Brain microvascular endothelial cell (primary cell): Measurements from ENCODE around the gene TEPSIN.

Source experiments
- DNase-seq: peaks from one replicate; pipeline ENCODE4 v3.0.0-alpha.2; 2020
- H3K27ac ChIP-seq: fragments of 250-450 bp; sonication (Bioruptor Pico); 2 replicates; pipeline ENCODE4 v1.5.1; 2020; ENCODE audit warnings: mild to moderate bottlenecking, moderate library complexity
- H3K27me3 ChIP-seq: fragments of 250-450 bp; sonication (Bioruptor Pico); replicated peaks from 2 replicates; pipeline ENCODE4 v1.5.1; 2020; ENCODE audit warnings: mild to moderate bottlenecking
- H3K36me3 ChIP-seq: fragments of 250-450 bp; sonication (Bioruptor Pico); replicated peaks from 2 replicates; pipeline ENCODE4 v1.5.1; 2020; ENCODE audit warnings: mild to moderate bottlenecking
- H3K4me3 ChIP-seq: 2 replicates; pipeline ENCODE4 v1.5.1; 2011; ENCODE audit warnings: low read depth, mild to moderate bottlenecking, control low read depth, low read length, moderate library complexity
- CTCF ChIP-seq: IDR thresholded peaks from 2 replicates; pipeline ENCODE4 v1.5.1; 2011; ENCODE audit warnings: low read depth, mild to moderate bottlenecking, moderate library complexity, low read length, control low read depth, inconsistent platforms; ENCODE audit errors: missing control alignments
- in situ Hi-C: cut with HindIII; loops from 2 replicates; pipeline ENCODE4 v1.10.0; 2017; ENCODE audit warnings: low sequenced_read_pairs, low pct_ligation_motif_present

Gene TEPSIN

DNA sequence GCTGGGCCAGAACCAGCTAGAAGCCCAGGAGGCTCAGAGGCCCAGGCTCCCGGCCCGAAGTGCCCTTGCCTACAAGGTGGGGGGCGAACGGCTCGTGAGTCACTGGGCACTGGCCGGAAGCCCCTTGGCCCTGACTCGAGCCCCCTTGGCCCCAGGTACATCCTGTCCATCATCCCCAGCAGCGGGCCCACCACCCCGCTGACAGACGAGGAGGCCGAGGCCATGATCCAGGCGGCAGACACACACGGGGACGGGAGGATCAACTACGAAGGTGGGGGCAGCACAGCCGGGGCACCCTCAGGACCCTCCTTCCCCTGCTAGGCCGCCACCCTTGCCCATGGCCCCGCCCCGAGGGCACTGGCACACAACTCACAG lies 57.1 kb downstream of the TEPSIN start:
- in situ Hi-C loops: no loop called here
- no peak overlapping the region for H3K27ac ChIP-seq
- no peaks in the 10 kb centered on the region for H3K27me3 ChIP-seq
- TF ChIP-seq CTCF: no peak
- no peak for DNase-seq
- no peak overlapping the region for H3K4me3 ChIP-seq
- no peaks in the 10 kb centered on the region for H3K36me3 ChIP-seq

- no peaks in the 10 kb centered on the region for H3K27me3 ChIP-seq
- no peak for DNase-seq
- in situ Hi-C loops: no loop called here
- no peak overlapping the region for H3K27ac ChIP-seq
- no peaks in the 10 kb centered on the region for H3K36me3 ChIP-seq
- no peak for TF ChIP-seq CTCF
- no peak overlapping the region for H3K4me3 ChIP-seq
Observed at GRCh38 chr17:81180836-81181810, 57.7 kb downstream of the TEPSIN start.

GRCh38 chr17:81179861-81180260 lies 59.0 kb downstream of the TEPSIN start:
- no peaks in the 10 kb centered on the region for H3K36me3 ChIP-seq
- no peak overlapping the region for H3K4me3 ChIP-seq
- no peak overlapping the region for H3K27ac ChIP-seq
- no peaks in the 10 kb centered on the region for H3K27me3 ChIP-seq
- no peak for DNase-seq
- no peak for TF ChIP-seq CTCF
- in situ Hi-C loops: no loop called here

GRCh38 chr17:81179220-81179619 lies 59.6 kb downstream of the TEPSIN start:
- H3K36me3 ChIP-seq: no peaks in the 10 kb centered on the region
- no peak for TF ChIP-seq CTCF
- DNase-seq: no peak
- H3K4me3 ChIP-seq: no peak overlapping the region
- H3K27ac ChIP-seq: no peak overlapping the region
- no peaks in the 10 kb centered on the region for H3K27me3 ChIP-seq
- in situ Hi-C loops: no loop called here
